Activated CD8-positive, alpha-beta memory T cell treated with anti-CD3 and anti-CD28 coated beads, Interleukin-2, amount 50 U/mL, for 24 hours (primary cell): ENCODE results near the gene ASGR1.

ENCODE experiments used
- DNase-seq: peaks from one replicate; pipeline ENCODE4 v3.0.0-alpha.2; 2020; ENCODE audit errors: extremely low read depth

The ASGR1 gene

DNA sequence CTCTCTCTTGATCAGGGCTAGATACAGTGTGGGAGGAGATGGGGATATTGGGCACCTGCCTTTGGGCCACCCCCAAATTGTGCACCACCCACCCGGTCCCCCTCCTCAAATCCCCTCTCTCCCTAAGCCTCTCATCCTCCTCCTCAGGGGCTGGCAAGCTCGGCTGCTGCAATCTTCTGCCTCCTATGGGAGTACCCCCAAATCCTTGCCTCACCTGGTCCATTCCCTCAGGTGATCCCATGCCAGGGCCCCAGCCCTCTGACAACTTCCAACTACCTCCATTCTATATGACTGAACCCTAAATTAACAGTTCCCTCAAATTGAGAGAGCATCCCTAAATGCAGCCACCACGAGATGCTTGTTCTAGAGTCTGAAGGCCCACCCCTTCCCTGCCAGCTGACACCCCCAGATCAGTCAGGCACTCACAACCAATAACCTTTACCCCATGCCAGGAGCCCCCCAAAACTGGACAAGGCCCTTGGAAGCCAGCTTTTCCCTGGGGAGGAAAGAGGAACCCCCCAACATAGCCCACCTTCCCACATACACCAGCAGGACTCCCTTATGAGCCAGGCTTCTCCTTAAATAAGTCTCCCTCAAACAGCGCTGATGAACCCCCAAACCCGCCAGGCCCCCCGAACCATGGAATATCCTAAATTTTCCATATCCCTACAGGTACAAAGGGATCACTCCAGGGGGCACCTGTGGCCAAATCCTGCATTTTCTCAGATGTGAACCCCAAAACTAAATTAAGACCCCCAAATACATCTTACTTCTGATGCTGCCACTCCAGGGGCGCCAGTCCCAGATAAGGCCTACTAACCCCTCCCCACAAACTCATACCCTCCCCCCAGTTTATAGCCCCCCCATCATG is 37.3 kb upstream of the ASGR1 start:
- DNase-seq = no peak

DNA sequence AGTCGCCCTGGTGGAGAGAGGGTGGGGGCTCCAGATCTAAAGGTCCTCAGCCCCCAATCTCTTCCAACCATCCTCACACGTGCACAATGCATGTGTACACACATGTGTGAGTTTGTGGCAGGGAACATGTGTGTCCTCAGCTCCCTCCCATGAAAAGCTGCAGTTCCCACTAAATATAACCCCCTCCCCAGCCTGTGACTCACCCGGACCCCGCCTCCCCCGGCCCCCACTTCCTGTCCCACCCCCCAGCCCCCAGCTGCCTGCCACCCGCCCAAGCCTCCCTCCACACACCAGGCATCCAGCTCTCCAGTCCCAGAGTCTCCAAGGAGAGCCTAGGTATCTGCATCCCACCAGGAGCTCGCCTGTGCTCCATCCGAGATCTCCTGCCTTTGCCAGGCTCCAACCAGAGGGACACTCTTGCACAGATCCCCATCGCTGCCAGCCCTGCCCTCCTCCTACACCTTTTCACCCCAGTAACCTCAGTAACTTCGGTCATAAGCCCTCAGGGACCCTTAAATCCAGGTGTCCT is 36.5 kb upstream of the ASGR1 start:
- no peak for DNase-seq

DNA sequence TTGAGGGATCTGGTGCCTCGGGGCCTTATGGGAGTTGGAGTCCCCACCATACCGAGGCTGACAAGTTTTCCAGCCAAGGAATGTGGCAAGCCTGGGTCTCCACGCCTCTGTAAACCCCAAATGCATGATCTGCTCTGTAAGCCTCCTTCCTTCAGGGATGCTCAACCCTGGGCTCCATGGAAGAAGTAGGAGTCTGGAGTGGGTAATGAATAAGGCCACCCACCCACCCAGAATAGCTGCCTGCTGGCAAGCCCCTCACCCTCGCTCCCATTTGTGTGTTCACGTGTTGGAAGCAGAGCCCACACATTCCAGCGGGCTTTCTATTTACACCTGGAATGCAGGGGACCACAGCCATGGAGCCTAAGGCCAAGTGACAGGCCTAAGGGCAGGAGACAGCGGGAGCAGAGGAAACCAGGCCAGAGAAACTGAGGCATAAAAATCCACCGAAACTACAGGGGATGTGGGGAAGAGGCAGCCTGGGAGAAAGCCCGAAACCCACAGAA is 36.0 kb upstream of the ASGR1 start:
- no peak for DNase-seq

DNA sequence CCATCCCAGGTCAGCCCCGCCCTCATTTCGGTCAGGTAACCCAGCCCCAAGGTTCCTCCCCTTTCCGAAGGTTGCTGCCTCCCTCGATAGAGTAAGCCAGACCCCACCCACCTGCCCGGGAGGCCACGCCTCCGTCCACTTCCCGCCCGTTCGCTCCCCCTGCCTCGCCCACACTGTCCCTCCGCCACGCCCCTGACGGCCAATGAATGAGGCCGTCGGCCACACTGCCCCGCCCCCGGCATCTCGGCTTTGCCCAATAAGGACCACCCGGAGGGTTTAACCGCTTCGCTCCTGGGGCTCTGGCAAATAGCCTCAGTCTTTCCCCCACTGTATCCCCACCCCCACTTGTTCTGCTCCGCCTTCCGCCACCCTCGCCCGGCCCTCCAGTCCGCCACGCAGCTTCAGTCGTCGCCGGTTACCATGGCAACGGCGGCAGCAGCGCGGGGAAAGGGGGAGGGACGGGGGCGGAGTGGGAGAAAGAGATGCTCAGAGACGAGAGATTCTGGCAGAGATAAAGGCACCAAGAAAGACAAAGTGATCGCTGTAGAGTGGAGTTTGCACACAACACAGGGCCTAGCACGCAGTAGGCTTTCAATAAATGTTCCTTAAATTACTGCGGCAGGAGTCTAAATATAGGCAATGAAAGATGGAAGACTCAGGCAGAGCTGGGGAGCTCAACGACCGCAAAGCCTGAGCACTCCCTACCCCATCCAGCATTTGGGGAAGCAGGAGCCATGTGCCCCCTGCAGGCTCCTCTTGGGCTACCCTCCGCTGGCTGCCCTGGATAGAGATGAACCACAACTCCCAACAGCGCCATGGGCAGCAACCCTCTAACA is 35.3 kb upstream of the ASGR1 start:
- peak; percentile 99 for DNase-seq

DNA sequence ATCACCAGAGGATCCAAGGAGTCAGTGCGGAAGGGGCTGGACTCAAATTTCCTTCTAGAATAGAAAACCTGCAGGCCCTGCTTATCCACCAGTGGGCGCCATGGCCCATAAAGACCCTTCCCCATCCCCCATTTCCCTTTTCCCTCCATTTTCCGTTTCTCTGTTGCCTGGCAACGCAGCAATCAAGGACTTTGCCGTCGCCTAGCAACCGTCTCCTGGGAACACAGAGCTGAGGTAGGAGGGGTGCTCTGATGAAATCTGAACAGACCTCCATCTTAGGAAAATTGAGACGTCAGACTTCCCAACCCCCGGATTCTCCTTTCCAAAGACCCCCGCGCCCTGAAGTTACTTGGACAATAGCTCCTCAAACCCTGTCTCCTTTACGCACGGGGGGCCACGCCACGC is 34.7 kb upstream of the ASGR1 start:
- DNase-seq = no peak

DNA sequence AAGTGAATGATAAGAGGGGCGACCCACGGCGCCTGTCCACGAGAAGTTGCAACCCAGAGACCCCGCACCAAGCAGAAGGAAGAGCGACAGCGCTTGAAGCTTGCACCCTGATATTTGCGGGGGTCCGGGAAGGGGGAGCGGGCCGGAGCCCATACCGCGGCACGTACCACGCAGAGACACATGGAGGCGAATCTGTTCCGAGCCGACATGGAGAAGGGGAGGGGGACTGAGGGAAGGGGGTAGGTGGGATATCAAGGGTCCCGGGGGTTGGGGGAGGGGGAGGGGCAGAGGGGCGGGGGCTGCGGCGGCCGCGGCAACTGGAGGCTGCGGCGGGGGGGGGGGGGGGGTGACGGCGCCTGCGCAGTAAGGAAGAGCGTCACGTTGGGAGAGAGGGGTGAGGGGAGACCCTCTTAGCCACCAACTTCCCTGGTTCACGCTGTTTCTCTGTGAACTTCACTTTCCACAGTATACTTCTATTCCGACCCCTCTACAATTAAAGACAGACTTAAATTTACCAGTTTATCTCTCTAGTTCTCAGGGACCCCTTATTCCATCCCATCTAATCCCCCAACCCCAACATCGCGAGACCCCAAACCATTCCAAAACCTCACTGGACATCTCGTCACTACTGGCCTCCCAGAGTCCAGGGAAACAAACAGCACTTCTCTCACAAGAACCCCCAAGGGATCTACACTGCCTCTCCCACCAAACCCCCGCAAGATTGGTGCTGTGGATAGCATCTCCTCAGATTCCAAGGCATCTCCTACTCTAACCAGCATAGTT is 32.5 kb upstream of the ASGR1 start:
- DNase-seq = no peak

DNA sequence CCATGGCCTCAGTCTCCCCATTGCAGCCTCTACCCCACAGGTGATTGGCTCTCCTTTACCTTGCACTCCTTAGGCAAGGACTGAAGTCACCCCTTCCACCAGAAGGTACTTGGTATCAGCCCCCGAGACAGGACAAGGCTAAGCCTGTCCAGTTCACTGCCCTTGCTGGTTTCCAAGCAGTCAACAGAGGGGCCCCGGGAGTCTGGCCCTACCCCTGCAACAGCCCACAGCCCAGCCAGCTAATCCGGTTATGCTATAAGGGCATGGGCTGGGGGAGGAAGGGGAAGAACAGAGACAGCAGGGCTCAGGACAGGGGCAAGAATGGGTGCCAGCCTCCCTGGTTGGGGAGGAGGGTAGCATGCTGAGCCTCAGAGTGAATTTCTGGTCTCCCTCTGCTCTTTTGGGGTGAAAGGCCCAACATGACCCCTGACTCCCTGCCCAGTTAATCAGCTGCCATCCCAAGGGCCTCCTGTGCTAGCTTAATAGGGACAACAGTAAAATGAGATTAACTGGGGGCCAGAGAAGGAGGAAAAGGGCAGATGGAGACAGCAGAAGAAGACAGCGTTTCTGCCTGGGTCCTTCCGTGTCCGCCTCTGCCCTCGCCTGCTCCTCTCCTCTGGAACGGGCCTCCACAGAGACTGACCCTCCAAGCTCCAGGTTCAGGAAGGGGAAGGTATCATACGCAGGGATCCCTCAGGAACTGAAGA is 29.7 kb upstream of the ASGR1 start:
- DNase-seq = no peak

DNA sequence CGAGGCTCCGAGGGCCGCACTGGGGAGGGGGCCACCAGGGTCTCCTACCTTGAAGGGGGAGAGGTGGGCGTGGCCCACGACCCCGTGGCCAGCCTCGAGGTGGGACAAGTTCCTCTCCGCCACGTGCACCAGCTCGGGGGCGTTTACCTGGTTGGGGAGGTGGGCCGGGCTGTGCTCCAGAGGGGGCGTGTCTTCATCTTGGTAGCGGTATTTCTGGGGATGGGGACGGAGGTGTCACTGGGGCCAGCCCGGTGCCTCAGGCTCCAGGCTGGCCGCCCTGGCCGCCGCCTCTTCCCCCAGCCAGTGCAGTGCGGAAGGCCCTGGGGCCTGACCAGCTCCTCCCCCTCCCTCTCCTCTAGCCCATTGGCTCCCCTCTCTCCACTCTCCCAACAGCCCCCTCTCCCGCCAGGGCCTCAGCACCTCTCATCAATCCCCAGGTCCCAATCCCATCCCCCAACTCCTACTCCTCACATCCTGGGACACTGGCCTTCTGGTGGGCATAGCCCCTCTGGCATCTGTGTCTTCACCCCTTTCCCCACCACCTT is 28.9 kb upstream of the ASGR1 start:
- no peak for DNase-seq

DNA sequence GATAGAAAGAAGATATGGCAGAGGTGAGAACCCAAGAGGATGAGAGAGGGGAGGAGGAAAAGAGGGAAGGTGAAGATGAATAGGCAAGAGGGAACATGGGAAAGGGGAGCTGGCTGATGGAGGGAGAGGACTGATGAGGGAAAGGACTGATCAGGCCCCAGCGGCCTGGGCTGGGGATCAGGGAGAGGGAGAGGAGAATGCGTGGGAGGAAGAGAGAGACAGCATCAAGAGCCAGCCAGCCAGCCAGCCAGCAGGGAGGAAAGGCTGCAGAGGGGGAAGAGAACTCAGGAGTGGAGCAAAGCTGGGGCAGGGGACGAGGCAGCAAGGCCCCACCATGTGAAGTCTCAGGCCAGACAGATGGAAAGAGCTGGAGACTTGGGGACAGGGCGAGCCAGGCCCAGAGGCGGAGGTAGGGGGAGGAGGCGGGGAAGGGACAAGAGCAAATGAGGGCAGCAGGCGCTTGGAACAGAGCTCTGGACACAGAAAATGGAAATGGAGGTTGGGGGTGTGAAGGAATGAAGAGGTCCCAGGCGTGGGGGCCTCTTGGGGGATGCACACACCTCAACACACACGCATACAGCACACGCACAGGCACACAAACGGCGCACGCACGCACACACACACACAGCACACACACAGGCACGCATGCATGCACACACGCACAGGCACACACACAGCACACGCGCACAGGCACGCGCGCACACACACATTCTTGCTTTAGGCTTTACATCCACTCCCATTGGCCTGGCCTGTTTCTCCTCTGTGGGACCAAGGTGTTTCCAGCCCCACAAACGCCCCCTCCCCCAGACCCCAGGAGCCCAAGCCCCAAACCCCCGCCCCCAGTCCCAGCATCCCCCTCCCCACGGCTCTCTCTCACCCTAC is 28.2 kb upstream of the ASGR1 start:
- DNase-seq = no peak

GRCh38 chr17:7205561-7205960 is 26.4 kb upstream of the ASGR1 start:
- DNase-seq = no peak

DNA sequence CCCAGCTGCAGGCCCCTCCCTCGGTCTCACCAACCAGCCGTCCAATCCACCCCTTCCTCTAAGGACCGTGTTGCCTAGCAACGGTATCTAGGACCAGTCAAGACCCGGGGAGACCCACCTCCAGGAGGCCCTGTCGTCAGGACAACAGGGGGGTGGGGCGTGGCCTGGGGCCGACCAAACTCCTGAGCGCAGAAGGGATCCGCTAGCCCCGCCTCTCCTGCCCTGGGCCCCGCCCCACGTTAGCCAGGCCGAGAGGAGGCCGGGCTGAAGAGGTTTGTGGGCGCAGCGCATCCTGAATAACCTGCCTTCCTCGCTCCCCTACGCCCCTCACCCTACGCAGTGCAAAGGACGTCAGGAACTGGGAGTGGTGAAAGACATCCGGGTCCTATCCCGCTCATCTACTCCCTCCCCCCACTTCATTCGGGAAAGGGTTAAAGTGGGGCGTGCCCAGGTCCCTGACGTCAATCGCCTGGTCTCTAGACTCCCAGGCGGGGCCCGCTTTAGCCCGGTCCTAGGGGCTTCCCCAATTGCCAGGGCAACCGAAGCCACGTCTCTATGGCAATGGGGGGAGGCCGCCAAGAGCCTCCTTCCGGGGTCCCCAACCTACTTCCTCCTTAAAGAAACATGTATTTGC is 25.8 kb upstream of the ASGR1 start:
- peak; percentile 87 for DNase-seq

GRCh38 chr17:7204336-7204735 is 25.2 kb upstream of the ASGR1 start:
- no peak for DNase-seq

- DNase-seq = no peak
Observed at GRCh38 chr17:7203391-7203790, 24.2 kb upstream of the ASGR1 start.

DNA sequence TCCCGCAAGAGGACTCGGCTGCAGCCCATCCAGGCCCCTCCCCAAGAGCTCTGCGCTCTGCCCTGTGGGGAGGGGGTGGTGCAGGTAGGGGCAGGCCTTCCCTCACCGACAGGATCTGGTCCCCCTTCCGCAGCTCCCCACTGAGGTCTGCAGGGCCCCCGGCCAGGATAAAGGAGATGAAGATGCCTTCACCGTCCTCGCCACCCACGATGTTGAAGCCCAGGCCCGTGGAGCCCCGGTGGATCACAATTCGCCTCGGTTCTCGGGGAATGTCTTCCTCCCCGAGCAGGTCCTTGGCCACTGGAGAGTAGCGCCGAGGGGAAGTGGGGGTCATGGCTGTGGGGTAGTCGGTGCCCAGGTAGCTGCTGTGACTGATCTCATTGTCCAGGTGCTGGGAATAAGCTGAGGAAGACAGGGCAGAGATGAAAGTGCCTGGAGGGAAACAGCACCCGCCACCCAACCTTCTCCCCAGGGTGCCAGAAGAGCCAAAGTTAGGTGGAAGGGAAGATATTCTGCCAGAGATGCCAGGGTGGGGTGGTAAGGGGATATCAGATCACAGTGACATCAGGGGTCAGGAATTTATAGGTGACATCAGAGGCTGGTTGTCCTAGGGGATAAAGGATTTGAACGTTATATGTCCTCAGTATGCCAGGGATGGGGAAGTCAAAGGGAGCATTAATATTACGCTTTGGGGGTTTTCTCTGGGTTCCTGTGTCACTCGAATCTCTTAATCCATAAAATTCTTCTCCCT is 17.7 kb upstream of the ASGR1 start:
- DNase-seq = no peak

DNA sequence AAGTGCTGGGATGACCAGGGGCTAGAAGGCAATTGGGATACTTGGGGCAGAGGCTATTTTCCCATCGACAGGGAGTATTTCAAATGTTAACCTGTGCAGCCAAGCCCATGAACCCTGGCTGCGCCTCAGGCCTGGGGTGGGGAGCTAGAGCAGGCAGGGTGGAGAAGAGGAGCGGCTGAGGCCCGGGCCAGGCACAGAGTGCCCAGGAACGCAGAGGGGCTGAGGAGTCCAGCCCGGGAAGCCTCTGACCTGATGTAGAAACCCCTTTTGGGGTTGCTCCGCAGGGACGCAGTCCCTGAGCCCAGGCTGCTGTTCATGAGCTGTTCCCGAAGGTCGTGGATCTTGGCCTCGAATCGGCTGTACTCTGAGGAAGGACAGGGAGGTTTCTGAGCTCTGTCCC is 16.8 kb upstream of the ASGR1 start:
- no peak for DNase-seq

GRCh38 chr17:7192271-7192937 is 13.2 kb upstream of the ASGR1 start:
- no peak for DNase-seq

- no peak for DNase-seq
Observed at GRCh38 chr17:7191571-7192270, 12.6 kb upstream of the ASGR1 start.
